ENCODE results near the gene SLC5A2.

- no peak for TF ChIP-seq CTCF (IDR thresholded peaks at IDR 0.05; ENCODE audit: low read depth, low read length, poor library complexity, severe bottlenecking)
- TF ChIP-seq EZH2phosphoT487 (IDR thresholded peaks at IDR 0.05; ENCODE audit: borderline replicate concordance, low read length) = no peak
These were observed 16.5 kb upstream of the SLC5A2 start for GRCh38 chr16:31466381-31466841.
